ENCODE results near the gene RELT.

Gene RELT

GRCh38 chr11:73331138-73331916 is 44.9 kb upstream of the RELT start:
- Histone ChIP-seq H3K27ac (peak overlapping the region; percentile 15), H3K79me2 (peaks cover 10% of the 10 kb centered on the region), H3K4me1 (peaks cover 8% of the 10 kb centered on the region), H3K36me3 (ENCODE audit: control insufficient read depth, insufficient read depth, low read length) (no peaks in the 10 kb centered on the region), H3K9me3 (ENCODE audit: control insufficient read depth, low read length) (no peaks in the 10 kb centered on the region), H3K4me2 (ENCODE audit: low read length) (no peak overlapping the region), H3K9ac (no peak overlapping the region), H3K27me3 (ENCODE audit: control insufficient read depth, insufficient read depth, low read length) (no peaks in the 10 kb centered on the region), H2AFZ (no peak overlapping the region), H3K4me3 (ENCODE audit: low read depth, low read length) (no peak overlapping the region)
- TF ChIP-seq CTCF (IDR thresholded peaks at IDR 0.05) = no peak

- Histone ChIP-seq H3K9ac (no peak overlapping the region), H3K4me3 (ENCODE audit: low read depth, low read length) (no peak overlapping the region), H3K36me3 (ENCODE audit: control insufficient read depth, insufficient read depth, low read length) (no peaks in the 10 kb centered on the region), H3K79me2 (peaks cover 17% of the 10 kb centered on the region), H3K4me2 (ENCODE audit: low read length) (no peak overlapping the region), H3K27ac (no peak overlapping the region), H2AFZ (no peak overlapping the region), H3K9me3 (ENCODE audit: control insufficient read depth, low read length) (no peaks in the 10 kb centered on the region), H3K4me1 (peaks cover 8% of the 10 kb centered on the region), H3K27me3 (ENCODE audit: control insufficient read depth, insufficient read depth, low read length) (no peaks in the 10 kb centered on the region)
- TF ChIP-seq CTCF (IDR thresholded peaks at IDR 0.05) = no peak
Observed at GRCh38 chr11:73333173-73333572, 43.0 kb upstream of the RELT start.

- Histone ChIP-seq H3K4me1 (peaks cover 8% of the 10 kb centered on the region), H3K9ac (no peak overlapping the region), H3K27ac (no peak overlapping the region), H3K9me3 (ENCODE audit: control insufficient read depth, low read length) (no peaks in the 10 kb centered on the region), H2AFZ (no peak overlapping the region), H3K4me2 (ENCODE audit: low read length) (no peak overlapping the region), H3K27me3 (ENCODE audit: control insufficient read depth, insufficient read depth, low read length) (no peaks in the 10 kb centered on the region), H3K4me3 (ENCODE audit: low read depth, low read length) (no peak overlapping the region), H3K79me2 (peaks cover 17% of the 10 kb centered on the region), H3K36me3 (ENCODE audit: control insufficient read depth, insufficient read depth, low read length) (no peaks in the 10 kb centered on the region)
- no peak for TF ChIP-seq CTCF (IDR thresholded peaks at IDR 0.05)
Observed at GRCh38 chr11:73333640-73334383, 42.4 kb upstream of the RELT start.

- no peak for TF ChIP-seq CTCF (IDR thresholded peaks at IDR 0.05)
- H3K36me3 ChIP-seq (ENCODE audit: control insufficient read depth, insufficient read depth, low read length) = no peaks in the 10 kb centered on the region
- H3K27ac ChIP-seq = peak overlapping the region; percentile 6
- H3K4me3 ChIP-seq (ENCODE audit: low read depth, low read length) = no peak overlapping the region
- peaks cover 20% of the 10 kb centered on the region for H3K79me2 ChIP-seq
- H3K9ac ChIP-seq = no peak overlapping the region
- H2AFZ ChIP-seq = no peak overlapping the region
- H3K9me3 ChIP-seq (ENCODE audit: control insufficient read depth, low read length) = no peaks in the 10 kb centered on the region
- H3K27me3 ChIP-seq (ENCODE audit: control insufficient read depth, insufficient read depth, low read length) = no peaks in the 10 kb centered on the region
- H3K4me1 ChIP-seq = peaks cover 8% of the 10 kb centered on the region
- H3K4me2 ChIP-seq (ENCODE audit: low read length) = no peak overlapping the region
Observed at GRCh38 chr11:73334384-73335203, 41.6 kb upstream of the RELT start.

All from parathyroid adenoma (tissue), 2 donors.